Fibroblast of gingiva (primary cell): Measurements from ENCODE around the gene SUSD1.
"Not testable (repeated sequence)": the region's sequence is repeated elsewhere in the genome, so short reads cannot be mapped to it uniquely, and the experiment has no call there.

Experiments used
- DNase-seq: peaks from one replicate; pipeline ENCODE4 v3.0.0-alpha.2; 2011; ENCODE audit warnings: low read depth

The SUSD1 gene

GRCh38 chr9:112129246-112129645, 45.9 kb downstream of the SUSD1 start:
- no peak for DNase-seq

- DNase-seq, result not testable (repeated sequence)
Measured at GRCh38 chr9:112128399-112128798, 46.7 kb downstream of the SUSD1 start.

- no peak for DNase-seq
Measured at GRCh38 chr9:112127281-112127680, 47.8 kb downstream of the SUSD1 start.

- DNase-seq, result peak; percentile 58
Measured at GRCh38 chr9:112125951-112126388, 49.1 kb downstream of the SUSD1 start.

- no peak for DNase-seq
Measured at GRCh38 chr9:112124156-112124555, 50.9 kb downstream of the SUSD1 start.

GRCh38 chr9:112121633-112122032, 53.5 kb downstream of the SUSD1 start:
- DNase-seq, result no peak

GRCh38 chr9:112120439-112120925, 54.6 kb downstream of the SUSD1 start:
- DNase-seq, result no peak

- DNase-seq, result no peak
Measured at GRCh38 chr9:112120030-112120341, 55.1 kb downstream of the SUSD1 start.

GRCh38 chr9:112119225-112120029, 55.7 kb downstream of the SUSD1 start:
- no peak for DNase-seq

- DNase-seq, result no peak
Measured at GRCh38 chr9:112118009-112118408, 57.1 kb downstream of the SUSD1 start.

GRCh38 chr9:112115970-112116753, 58.9 kb downstream of the SUSD1 start:
- no peak for DNase-seq

GRCh38 chr9:112115109-112115508, 60.0 kb downstream of the SUSD1 start:
- no peak for DNase-seq

GRCh38 chr9:112112941-112113681, 62.0 kb downstream of the SUSD1 start:
- no peak for DNase-seq

- peak; percentile 80 for DNase-seq
Measured at GRCh38 chr9:112112519-112112918, 62.6 kb downstream of the SUSD1 start.

GRCh38 chr9:112111461-112111860, 63.6 kb downstream of the SUSD1 start:
- DNase-seq, result no peak

- no peak for DNase-seq
Measured at GRCh38 chr9:112110777-112111113, 64.4 kb downstream of the SUSD1 start.

- DNase-seq, result no peak
Measured at GRCh38 chr9:112110094-112110776, 64.9 kb downstream of the SUSD1 start.

GRCh38 chr9:112104901-112105300, 70.2 kb downstream of the SUSD1 start:
- DNase-seq, result no peak

- DNase-seq, result no peak
Measured at GRCh38 chr9:112104401-112104800, 70.7 kb downstream of the SUSD1 start.

- DNase-seq, result no peak
Measured at GRCh38 chr9:112103405-112103804, 71.7 kb downstream of the SUSD1 start.

GRCh38 chr9:112097712-112098688, 77.1 kb downstream of the SUSD1 start:
- peak; percentile 63 for DNase-seq
